UCSD-AML1 (cell line): ENCODE data around the gene ATP5PB.

Experiments used
- DNase-seq: peaks from one replicate; lab custom pipeline; 2025; ENCODE audit not compliant: unreplicated experiment; lab: John Stamatoyannopoulos, UW

The ATP5PB gene

DNA sequence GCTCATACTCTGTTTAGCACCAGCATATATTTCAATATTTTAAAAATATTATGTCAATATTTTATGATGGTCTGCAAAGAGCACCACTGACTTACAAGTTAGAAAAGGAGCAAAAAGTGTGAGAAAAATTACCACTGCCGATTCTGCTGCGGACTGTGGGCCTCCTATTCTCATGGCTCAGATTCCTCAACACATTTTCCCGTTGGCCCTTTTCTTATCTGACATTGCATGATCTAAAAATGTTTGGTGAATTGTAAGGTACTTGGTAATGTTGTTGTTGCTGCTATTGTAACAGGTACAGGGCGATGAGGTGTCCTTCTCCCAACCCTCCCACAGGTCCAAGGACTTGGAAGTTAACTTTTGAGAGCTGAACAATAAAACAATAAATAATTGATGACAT is 25.3 kb downstream of the ATP5PB start:
- DNase-seq, result no peak

- DNase-seq, result no peak
Observed at GRCh38 chr1:111475701-111476100, 26.4 kb downstream of the ATP5PB start.

DNA sequence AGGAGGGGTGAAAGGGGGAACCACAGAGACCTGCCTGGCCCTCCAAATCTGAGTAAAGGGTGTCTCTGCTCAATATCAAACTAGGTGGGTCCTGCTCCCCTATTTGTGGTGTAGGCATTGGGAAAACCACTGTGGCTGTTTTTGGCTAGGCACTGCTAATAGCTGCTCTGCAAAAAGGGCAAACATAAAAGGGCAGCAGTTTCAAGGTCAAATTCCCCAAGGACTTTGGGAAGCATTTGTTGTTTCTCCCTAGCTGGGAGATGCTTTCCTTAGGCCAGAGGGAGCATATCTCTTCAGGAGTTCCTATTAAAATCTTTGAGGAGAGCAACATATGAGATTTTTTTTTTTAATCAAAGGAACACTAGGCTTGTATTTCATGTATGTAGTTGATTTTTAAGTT is 26.9 kb downstream of the ATP5PB start:
- DNase-seq, result no peak

GRCh38 chr1:111476761-111477309 is 27.6 kb downstream of the ATP5PB start:
- DNase-seq, result peak; percentile 29

DNA sequence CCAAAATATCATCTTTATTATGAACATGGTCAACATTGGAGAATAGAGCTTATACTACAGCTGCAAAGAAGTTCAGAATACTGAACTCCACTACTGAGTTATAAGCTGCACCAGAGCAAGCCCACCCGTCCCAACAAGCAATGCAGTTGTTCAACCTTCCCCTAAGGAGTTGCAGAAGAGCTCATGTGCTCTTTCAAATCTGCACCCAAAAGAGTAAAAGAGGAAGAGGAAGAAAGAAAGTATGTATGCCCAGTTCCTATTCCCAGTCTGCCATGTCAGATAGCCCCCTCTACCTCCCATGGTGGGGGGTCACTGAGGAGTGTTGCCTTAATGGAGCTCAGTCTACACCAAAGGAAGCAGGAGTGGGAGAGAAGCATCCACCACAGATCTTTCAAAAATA is 31.4 kb downstream of the ATP5PB start:
- DNase-seq, result no peak

DNA sequence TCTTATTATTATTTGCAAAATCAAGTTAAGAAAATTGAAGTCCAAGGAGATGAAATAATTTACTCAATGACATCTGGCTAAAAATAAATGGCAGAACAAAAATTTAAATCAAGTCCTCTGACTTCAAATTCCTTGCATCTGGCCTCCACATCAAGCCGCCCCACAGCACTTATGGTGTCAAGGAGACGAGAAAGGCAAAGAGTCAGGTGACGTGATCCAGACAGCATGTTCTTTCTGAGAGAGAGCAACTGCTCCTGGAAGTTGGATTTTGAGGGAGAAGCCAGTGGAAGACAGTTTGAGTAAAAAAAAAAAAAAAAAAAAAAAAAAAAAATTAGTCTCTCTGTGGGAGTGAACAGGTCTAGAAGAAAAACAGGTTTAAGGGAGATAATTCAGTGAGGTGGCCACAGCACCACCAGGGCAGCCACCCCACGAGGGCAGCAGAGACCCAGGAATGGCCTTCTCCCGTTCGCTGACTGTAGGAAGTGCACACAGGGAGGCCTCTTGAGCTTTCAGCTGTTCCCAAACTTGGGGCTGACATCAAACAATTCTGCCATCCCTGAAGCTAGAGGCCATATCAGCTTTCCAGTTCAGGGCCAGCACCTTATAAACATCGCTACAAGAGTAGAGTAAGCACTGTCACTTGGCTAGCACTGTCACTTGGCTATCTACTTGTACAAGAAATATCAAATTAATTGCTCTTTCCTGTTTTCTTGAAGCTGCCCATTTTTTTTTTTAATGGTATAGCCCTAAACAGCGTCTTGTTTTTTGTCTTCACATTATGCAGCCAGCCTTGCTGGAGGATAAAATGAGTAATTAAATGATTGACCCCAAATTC is 32.3 kb downstream of the ATP5PB start:
- peak; percentile 83 for DNase-seq

GRCh38 chr1:111483166-111483565 is 33.9 kb downstream of the ATP5PB start:
- DNase-seq, result no peak

- DNase-seq, result no peak
Observed at GRCh38 chr1:111483876-111484275, 34.6 kb downstream of the ATP5PB start.

GRCh38 chr1:111484391-111485026 is 35.2 kb downstream of the ATP5PB start:
- no peak for DNase-seq

DNA sequence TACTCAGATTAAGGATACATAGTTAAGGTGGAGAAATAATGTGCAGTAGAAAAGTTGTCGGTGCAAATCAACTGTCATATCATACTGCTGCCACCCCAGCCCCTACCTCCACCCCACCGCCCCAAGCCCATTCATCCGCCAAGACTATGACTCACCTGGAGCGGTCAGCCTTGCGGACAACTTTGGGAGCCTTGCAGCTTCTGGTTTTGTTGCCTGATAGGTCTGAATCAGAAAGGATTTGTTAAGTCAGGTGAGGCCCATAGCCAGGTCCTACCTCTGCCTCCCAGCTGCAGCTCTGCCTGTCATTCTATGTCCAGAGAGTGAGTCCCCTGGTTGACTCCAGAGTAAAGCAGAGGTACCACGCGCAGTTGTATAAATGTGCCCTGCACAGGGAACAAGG is 37.2 kb downstream of the ATP5PB start:
- no peak for DNase-seq

- no peak for DNase-seq
Observed at GRCh38 chr1:111487133-111487532, 37.9 kb downstream of the ATP5PB start.

GRCh38 chr1:111488669-111489068 is 39.4 kb downstream of the ATP5PB start:
- DNase-seq, result no peak

- no peak for DNase-seq
Observed at GRCh38 chr1:111489604-111490003, 40.3 kb downstream of the ATP5PB start.

DNA sequence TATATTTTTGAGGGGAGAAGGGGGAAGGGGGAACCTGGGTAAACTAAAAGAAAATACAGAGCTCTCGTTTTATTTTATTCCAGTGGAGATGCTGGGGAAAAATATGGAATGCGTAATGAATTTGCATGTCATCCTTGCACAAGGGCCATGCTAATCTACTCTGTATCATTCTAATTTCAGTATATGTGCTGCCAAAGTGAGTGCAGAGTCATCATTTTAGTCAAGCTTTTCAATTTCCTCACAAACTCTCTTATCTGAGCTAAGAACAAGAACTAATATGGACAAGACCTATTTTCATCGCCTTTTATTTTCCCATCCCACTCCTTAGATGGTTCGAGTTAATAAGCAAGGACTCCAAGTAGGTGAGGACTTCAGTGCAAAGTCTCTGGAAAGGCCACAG is 41.0 kb downstream of the ATP5PB start:
- no peak for DNase-seq

DNA sequence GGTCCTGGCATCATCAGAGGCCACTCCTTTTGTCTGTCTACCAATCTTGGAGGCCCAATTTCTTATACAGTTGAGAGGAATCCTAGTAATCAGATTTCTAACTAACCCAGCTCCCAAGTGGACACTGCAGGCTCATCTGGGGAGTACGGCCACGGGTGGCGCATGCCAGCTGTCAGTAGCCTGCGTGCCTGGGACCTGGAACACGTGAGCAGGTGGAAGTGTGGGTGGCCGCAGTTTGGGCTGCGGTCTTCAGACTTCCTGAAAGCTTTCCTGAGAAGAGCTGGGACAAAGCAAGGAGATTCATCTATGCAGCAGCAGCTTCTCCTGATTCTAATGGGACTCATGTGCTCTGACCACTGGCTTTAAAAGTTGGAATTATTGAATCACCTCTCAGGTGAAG is 41.8 kb downstream of the ATP5PB start:
- peak; percentile 48 for DNase-seq

DNA sequence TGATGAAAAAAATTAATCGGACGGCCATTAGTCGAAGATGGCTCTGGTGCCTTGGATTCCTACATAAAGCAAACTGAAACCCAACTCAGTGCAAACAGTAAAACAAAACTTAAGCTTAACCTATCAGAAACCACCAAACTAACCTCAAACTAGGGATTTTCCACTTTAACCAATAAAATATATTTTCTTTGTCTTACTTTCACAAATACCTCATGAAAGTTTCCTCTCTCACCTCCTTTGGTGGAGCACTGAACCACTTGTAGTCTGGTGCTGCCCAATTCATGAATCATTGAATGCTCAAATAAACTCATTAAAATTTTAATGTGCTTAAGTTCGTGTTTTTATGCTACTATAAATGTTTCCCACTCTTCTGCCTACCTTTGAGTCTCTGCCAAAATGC is 47.1 kb downstream of the ATP5PB start:
- no peak for DNase-seq

- no peak for DNase-seq
Observed at GRCh38 chr1:111497592-111497991, 48.3 kb downstream of the ATP5PB start.

GRCh38 chr1:111499026-111499785 is 49.9 kb downstream of the ATP5PB start:
- no peak for DNase-seq

- DNase-seq, result no peak
Observed at GRCh38 chr1:111501645-111502044, 52.4 kb downstream of the ATP5PB start.

DNA sequence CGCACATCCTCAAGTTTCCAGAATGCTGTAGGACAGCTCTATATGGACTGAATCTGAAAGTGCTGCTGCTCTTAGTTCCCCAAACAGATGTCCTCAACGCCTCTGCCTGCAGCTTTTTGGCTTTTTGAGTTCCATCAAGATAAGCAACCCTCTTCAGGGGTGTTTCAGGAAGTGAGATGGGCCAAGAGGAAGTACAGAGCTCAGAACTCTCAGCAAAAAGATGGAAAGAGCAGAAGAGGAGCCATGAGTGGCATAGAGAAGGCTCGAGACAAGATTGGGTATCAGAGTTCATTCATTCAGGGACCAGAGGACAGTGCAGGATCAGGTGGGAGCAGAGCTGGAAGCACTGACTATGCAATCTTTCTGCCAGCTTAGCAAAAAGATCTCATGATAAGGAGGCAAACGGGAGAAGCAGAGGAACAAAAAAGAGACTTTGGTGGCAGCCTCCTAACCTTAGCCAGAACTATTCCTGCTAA is 54.4 kb downstream of the ATP5PB start, which contains the start of the genes ADORA3 and TMIGD3:
Gene ADORA3 (minus strand): TSS at position 49 of the 476 bp plus-strand sequence. CDS start 279 bp downstream, outside the sequence.
Gene TMIGD3 (minus strand): TSS at position 49 of the 476 bp plus-strand sequence. CDS start 279 bp downstream, outside the sequence.
- DNase-seq, result no peak

GRCh38 chr1:111504097-111504496 is 54.8 kb downstream of the ATP5PB start:
- DNase-seq, result no peak
